GM18873 (cell line): Measurements from ENCODE around the gene GNAT1.
"Not testable (repeated sequence)": the region's sequence is repeated elsewhere in the genome, so short reads cannot be mapped to it uniquely, and the experiment has no call there.

Experiments
- ATAC-seq: cut with Tn5 transposase; IDR thresholded peaks from one replicate; pipeline ENCODE4 v1.9.1; 2021; ENCODE audit warnings: mild to moderate bottlenecking, moderate library complexity, moderate number of reproducible peaks; ENCODE audit not compliant: unreplicated experiment, low FRiP score

Gene GNAT1

GRCh38 chr3:50237754-50238548, 46.5 kb downstream of the GNAT1 start:
- peak; percentile 36 for ATAC-seq

GRCh38 chr3:50238549-50239026, 47.2 kb downstream of the GNAT1 start:
- ATAC-seq: no peak

GRCh38 chr3:50239649-50240048, 48.2 kb downstream of the GNAT1 start:
- ATAC-seq: no peak

- ATAC-seq: no peak
Measured at GRCh38 chr3:50241163-50241562, 49.8 kb downstream of the GNAT1 start.

GRCh38 chr3:50241713-50242380, 50.4 kb downstream of the GNAT1 start:
- no peak for ATAC-seq

- ATAC-seq: no peak
Measured at GRCh38 chr3:50242381-50242770, 51.0 kb downstream of the GNAT1 start.

- no peak for ATAC-seq
Measured at GRCh38 chr3:50242851-50243542, 51.6 kb downstream of the GNAT1 start.

GRCh38 chr3:50243543-50243895, 52.1 kb downstream of the GNAT1 start:
- ATAC-seq: no peak

GRCh38 chr3:50244813-50245212, 53.4 kb downstream of the GNAT1 start:
- not testable (repeated sequence) for ATAC-seq

- no peak for ATAC-seq
Measured at GRCh38 chr3:50245251-50245745, 53.9 kb downstream of the GNAT1 start.

- peak; percentile 42 for ATAC-seq
Measured at GRCh38 chr3:50245831-50246516, 54.6 kb downstream of the GNAT1 start.

GRCh38 chr3:50246517-50246954, 55.1 kb downstream of the GNAT1 start:
- no peak for ATAC-seq
